Fibroblast of peridontal ligament (primary cell): Measurements from ENCODE around the gene DPH1.
"Not testable (repeated sequence)": the region's sequence is repeated elsewhere in the genome, so short reads cannot be mapped to it uniquely, and the experiment has no call there.

Experiments
- DNase-seq: peaks from one replicate; pipeline ENCODE4 v3.0.0-alpha.2; 2010; ENCODE audit errors: extremely low read depth

The DPH1 gene

DNA sequence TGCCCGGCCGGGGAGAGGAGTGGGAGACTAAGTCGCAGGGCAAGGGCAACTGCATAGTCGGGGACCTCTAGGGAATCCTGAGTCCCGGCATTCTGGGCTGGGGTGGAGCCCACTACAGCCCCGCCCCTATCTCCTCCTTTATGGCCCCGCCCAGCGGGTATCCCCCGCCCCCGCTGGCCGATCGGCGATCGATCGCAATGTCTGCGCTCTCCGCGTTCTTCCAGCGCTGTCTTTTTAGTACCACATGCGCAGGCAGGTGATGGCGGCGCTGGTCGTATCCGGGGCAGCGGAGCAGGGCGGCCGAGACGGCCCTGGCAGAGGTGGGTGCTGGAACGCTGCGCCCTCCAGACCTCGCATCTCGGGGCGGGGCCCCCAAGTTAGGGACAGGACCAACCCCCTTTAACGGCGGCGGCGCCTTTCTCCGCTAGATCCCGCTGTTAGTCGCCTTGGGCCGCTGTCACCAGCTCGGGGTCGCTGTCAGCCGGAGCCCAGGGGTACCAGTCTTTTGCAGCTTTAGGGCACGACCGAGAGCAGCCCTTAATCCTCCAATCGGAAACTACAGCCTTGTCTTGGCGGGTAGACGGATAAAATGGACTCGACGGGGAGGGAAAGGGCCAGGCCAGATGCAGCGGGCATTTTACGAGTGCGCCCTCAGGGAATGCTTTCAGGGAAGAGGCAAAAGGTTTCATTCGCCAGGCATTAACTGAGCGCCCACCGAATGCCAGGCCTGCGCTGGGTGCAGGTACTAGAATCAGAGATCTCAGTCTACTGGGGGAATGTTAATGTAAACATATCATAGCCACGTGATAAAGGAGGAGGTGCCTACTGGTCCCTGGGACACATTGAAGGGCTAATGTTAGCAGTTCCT is at the start of gene DPH1:
TSS of gene DPH1 (plus strand) at position 243 of the 868 bp plus-strand sequence. CDS start at position 260, 17 bp downstream.
- DNase-seq: peak; percentile 81

DNA sequence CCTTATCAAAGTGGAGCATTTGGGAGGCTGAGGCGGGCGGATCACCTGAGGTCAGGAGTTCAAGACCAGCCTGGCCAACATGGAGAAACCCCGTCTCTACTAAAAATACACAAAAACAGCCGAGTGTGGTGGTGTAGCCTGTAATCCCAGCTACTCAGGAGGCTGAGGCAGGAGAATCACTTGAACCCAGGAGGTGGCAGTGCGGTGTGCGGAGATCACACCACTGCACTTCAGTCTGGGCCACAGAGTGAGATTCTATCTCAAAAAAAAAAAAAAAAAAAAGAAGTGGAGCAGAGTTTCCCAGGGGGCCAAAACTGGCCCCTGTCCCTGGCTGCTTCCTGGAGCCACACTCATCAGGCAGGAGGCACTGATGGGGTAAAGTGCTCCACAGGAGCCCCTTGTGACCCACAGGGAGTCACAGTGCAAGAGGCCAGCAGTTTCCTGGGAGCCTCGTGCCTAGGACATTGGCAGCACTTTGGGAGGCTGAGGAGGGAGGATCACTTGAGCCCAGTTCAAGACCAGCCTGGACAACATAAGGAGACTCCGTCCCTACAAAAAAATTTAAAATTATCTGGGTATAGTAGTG is 49.2 kb upstream of the DPH1 start:
- DNase-seq: no peak

DNA sequence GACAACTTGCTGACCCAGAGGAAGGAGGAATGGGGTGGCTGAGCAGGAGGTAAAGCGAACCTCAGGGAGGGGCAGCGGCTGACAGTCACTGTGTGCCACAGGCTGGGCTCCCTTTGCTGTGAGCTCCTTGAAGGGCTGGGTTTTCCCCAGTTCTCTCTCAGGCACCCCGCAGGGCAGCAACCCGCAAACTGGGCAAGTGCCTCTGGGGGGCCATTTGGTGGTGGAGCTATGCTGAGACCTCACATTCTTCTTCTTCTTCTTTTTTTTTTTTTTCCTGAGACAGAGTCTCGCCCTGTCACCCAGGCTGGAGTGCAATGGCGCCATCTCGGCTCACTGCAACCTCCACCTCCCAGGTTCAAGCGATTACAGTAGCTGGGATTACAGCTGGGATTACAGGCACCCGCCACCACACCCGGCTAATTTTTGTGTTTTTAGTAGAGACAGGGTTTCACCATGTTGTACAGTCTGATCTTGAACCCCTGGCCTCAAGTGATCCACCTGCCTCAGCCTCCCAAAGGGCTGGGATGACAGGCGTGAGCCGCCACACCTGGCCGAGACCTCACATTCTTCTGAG is 47.1 kb upstream of the DPH1 start:
- DNase-seq: not testable (repeated sequence)

DNA sequence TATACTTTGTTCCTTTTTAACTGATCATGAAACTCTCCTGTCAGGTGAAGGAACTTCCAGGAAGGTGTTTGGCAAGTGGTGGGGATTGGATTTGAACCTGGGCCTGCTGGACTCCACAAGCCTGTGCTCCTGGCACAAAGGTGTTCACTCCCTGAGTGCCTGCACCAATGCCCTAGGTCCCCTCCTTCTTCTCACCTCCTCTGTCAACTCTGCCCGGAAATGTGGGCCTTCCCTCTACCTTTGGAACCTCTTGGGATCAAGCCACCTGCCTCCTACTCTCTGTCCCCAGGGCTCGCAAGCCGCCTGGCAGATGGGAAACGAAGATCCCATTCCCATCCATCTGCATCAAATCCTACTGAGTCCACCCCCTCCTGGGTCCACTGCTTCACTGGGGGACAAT is 44.9 kb upstream of the DPH1 start:
- DNase-seq: no peak

DNA sequence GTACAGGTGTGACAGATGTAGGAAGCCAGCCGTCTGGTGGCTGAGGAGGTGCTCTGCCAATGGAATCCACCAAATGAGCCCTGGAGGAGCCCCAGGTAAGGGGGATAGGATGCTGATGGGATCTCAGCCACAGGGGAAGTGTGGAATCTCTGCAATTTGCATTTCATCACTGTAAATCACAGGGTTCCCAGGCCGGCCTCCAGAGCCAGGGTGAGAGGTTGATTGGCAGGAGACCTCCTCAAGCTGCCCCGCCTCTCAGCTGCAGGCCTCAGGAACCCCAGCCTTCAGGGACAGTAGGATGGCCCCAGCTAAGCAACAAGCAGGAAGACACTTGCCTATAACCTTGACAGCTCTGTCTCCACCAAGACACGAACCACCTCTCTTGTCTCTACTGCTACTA is 44.3 kb upstream of the DPH1 start:
- no peak for DNase-seq

DNA sequence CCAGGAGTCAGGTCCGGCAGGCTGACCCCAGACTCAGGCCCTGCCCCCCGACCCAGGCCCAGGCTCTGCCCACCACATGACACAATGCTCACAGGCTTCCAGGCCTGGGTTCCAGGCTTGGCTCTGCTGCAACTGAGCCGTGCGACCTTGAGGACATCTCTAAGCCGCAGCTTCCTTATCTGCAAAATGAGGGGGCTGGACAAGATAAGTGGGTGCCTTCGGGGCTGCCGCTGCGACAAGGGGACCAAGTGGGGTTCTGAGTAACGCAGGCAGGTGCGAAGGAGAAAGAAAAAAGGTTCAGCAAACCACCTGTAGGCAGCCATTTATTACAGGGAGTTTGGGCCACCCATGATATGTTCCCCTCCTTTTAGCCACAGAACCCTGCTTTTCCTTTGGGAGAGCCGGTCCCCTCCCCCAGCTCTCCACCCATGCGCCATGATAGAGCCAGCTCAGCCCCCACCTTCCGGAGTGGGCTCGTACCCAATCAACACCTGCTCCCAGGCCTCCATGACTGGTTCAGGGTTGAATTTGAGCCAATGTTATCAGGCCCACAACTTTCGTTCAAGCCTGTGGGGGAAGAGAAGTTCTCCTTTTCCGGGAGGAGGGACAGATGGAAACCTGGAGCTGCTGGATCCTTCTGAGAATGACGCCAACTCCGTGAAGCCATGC is 43.0 kb upstream of the DPH1 start:
- no peak for DNase-seq

DNA sequence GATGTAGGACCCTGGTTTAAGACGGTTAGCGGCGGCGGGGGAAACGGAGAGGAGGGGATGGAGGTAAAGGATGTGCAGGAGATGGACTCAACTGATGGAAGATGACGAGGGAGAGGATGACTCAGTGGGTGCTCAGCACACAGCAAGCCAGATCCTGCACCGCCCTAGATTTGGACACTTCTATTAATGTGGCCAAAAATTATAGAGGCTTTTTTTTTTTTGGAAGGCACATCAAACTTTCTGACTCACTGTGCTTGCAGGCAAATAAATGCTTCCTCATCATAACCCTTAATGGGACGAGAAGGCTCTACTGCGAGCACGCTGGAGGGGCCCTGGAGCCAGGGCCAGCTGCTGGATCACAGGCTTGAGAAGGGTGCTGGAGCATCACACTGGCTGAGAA is 40.8 kb upstream of the DPH1 start:
- DNase-seq: peak; percentile 90

DNA sequence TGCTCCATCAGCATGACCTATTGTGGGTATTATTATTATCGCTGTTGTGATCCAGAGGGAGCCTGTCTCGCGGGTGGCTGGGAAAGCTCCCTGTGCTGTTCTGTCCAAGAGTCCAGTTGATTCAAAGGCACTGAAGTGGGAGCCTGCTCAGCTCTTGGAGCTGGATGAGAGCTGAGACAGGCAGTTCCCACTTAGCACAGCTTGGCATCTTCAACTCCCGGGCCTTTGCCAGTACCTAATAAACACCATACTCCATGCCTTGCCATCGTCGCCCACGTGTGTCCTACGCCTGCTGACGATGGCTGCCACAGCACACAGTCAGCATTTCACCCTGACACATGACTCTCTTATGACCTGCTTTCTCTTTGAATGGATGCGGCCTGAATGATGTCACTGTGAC is 37.4 kb upstream of the DPH1 start:
- no peak for DNase-seq

DNA sequence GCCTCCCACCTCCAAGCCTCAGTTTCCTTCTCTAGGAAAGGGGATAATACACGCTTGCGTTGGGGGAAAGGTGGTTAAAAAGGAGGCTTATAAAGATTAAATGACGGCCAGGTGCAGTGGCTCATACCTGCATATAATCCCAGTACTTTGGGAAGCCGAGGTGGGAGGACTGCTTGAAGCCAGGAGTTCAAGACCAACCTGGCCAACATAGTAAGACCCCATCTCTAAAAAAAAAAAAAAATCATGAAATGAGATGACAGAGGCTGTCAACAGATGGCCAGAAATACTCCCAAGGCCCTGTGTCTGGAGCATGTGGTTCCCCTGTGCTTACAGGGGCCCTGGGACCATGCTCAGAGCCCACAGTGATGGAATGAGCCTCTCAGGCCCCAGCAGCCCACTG is 35.2 kb upstream of the DPH1 start:
- DNase-seq: no peak

DNA sequence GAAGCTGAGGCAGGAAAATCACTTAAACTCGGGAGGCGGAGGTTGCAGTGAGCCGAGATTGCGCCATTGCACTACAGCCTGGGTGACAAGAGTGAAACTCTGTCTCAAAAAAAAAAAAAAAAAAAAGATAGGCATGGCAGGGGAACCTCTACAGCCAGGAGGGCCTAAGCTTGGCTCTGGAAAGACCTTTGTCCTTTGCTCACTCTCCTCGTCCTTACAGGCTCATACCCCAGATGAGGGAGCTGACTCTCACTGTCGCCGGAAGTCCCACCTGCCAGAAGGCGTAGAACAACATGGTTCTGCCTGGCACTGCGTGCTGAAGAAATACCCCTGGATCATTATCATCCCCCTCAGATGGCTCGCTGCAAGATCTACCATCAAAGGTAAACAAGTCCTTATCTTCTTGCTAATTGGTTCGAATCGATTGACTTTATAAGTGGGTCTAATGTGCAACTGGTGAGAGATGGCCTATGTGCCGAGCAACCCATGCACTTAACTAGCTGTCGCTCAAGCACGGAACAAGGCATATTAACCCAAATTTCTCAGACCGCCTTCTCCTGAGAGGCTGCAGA is 34.5 kb upstream of the DPH1 start:
- DNase-seq: no peak

DNA sequence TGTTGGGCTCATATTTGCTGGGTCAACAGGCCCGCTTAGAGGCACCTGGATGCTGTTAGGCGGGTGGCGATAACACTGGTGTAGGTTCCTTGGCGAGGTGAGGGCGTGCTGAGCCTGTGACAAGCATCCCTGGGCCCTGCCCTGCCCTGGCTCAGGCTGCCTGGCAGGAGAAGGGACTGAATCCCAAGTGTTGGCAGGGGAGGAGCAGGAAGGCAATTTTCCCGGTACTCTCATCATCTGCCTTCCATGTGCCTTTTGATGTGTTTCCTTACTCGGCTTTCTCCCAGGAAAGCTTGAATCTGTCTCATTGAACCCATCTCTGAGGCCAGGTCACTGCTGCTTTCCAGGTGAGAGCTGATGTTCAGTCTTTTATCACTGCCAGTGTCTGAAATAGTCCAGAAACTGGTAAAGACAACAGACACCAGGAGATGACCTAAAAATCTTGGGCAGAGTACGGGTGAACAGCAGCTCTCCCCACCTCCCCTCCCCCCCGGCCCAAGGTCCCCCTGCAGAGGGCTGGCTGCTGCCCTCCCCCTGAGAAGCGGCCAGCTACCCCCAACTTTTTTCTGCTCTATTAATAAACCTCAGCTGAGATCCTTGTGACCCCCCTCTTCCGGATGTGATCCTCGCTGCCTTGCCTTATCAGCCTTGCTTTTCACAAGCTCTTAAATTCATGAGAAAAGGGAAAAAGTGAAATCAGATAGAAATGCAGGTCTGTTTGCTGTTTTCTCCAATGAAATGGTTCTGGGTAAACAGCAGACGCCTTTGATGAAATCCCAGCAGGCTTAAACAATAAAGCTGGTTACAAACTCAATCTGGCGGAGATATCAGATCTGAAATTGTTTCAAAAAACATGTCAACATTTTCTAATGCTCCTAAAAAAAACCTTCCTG is 33.8 kb upstream of the DPH1 start:
- no peak for DNase-seq

DNA sequence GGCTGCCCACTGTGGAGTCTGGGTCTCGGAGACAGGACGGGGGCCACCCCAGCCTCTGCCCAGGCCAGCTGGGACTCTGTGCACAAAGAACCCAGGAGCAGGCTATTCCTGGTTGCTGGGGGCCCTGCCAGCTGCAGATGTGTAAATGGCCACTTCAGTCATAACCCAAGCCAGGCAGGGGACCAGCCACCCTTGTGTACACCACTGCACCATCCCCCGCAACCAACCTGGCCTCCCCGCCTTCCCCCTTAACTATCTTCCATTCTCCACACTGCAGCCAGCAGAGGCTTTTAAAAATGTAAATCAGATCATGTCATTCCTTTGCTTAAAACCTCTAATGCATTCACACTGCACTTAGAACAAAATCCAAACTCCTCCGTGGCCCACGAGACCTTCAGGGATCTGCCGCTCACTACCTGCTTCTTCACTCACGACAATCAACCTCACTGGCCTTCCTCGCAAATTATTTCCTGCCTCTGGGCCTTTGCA is 33.1 kb upstream of the DPH1 start:
- DNase-seq: no peak

DNA sequence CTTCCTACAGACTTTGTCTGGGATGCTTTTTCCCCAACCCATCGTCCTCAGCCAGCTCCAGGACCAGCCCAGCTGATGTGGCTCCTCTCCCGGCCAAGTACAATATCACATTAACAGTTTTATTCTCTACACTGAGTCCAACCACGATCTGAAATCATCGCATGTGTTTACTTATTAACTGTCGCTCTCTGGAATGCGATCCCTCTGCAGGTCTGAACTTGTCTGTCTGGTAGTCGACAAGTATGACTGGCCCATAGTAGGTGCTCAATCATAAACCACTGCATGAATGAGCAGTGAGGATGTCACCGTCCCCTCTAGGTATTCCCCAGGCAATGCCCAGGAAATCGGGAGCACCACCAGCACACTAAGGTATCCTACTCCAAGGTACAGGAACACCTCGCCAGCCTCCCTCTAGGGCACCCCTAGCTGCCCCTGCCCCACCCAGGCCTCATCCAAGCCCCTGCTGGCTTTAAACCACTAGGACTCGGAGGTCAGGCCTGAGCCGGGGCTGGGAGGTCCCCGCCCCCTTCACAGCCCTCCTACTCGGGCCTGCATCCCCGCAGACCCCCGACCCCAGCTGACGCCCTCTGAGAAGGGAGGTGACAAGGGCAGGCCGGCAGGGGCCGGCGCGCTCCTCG is 32.5 kb upstream of the DPH1 start:
- no peak for DNase-seq

DNA sequence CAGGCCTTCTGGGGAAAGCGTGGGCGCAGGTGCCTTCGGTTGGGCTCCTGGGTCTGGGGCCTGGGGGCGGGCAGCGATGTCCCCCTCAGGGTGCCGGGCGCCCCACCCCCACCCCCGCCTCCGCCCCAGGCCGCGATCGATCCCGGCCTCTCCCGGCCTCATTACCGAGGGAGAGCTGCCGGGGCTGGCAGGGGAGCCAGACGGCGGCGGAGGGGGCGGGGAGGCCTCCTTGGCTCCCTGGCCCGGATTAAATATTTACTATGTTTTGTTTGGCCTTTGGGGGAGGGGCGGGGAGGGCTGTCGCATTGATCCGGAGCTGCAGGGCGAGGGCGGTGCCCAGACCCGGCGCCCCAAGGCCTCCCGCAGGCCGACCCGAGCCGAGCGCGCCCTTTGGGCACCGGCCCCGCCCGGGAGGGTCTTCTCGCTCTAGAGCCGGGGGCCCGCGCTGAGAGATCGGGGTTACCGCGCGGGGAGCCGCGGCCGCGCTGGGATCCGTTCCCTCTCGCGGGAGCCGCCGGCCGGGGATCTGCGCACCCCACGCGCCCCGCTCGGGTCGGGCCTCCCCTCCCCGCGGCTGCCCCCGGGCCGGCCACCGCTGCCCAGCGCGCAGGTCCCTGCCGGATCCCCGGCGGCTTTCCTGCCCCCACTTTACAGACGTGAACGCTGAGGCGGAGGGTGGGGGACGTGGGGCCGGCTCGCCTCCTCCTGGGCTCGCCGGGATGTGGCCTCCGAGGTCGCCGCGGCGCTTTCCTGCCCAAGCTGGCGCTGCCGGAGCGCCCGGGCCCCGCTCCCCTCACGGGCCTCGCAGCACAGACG is 31.8 kb upstream of the DPH1 start:
- DNase-seq: no peak

DNA sequence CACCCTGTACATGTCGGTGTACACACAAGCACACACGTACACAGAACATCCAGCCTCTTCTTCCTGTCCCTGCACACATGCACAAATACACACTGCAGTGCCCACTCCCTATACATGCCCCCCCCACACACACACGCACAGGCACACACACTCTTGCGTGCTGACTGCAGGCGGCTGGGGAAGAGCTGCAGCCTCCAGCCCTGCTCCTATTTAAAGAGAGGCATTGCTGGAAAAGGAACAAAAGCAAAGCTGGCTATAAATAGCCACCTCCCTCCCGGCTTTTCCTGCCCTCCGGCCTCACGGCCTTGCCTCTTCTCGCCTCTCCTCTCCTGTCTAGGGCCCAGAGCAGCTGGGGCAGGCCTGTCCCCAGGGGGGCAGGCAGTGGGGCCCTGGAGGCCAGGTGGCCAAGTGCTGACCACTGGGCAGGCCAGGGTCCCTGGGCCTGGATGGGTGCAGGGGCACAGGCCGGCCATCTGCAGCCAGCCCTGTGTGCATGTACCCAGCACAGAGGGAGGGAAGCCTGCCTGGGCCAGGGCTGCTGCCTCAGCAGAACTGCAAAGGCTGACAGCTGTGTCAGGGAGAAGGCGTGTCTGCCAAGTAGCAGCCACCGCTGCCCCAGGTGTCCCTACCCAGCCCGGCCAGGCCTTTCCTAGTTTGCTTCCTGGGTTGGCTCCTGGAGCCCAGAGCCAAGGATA is 30.2 kb upstream of the DPH1 start:
- peak; percentile 46 for DNase-seq

DNA sequence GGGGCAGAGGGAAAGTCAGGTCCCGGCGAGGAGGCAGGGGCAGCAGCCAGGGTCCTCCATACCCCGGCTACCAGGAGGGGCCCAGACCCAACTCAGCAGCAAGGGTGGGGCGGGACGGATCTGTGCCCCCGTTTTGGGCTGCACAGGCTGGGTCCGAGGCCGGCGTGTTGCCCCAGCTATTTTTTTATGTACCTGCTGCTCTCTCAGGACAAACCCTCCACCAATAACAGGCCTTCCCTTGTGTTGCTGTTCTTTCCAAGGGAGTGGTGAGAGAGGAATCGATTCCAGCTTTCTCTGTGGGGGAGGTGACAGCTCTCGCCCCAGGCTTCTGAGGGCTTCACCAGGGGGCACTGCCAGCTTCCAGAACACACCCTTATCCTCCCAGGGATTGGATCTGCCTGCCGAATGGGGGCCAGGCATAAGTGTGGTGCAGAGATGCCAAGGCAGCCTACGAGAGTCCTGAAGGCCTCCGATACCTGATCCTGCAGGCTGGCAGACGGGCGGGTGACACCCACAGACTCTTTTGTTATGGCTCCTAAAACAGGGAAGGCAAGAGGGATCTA is 27.1 kb upstream of the DPH1 start:
- DNase-seq: no peak

DNA sequence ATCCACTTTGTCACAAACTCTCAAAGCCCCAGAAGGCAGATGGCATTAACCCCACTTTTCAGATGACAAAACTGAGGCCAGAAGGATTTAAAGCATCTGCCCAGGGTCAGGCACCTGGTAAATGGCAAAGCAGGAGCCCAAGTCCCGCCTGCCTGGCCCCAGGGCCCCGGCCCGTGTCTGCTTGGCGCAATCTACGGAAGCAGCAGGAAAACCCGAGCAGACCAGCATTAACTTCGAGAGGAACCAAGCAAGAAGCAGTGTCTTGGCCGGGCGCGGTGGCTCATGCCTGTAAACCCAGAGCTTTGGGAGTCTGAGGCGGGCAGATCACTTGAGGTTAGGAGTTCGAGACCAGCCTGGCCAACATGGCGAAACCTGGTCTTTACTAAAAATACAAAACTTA is 26.4 kb upstream of the DPH1 start:
- DNase-seq: no peak

DNA sequence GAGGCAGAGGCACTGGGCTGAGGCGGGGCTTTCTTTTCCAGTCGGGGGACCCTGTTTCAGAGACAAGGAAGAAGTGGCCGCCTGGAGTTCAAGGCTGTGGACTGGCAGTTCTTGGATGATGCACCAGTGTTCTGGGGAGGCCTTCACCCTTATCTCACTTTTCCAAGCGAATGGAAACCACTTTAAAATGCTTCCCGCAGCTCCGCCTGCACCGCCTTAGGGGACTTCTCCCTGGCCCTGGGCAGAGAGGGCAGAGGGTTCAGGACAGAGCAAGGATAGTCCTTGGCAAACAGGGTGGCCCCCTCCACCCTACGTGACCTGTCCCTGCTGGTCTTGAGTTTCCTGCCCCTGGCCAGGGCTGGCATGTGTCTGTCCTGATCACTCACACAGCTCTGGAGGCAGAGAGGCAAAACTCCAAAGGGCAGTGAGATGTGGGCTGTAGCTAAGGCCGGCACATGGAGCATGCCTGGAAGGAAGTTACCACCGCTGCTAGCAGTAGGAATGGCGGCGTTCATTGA is 25.5 kb upstream of the DPH1 start:
- DNase-seq: no peak
